ENCODE measurements around the gene ADCK2. TPM values are rescaled to one million over a fixed set of nuclear protein-coding genes. Genes with fewer than 3 reads are reported as not detected.

Gene ADCK2, protein sequence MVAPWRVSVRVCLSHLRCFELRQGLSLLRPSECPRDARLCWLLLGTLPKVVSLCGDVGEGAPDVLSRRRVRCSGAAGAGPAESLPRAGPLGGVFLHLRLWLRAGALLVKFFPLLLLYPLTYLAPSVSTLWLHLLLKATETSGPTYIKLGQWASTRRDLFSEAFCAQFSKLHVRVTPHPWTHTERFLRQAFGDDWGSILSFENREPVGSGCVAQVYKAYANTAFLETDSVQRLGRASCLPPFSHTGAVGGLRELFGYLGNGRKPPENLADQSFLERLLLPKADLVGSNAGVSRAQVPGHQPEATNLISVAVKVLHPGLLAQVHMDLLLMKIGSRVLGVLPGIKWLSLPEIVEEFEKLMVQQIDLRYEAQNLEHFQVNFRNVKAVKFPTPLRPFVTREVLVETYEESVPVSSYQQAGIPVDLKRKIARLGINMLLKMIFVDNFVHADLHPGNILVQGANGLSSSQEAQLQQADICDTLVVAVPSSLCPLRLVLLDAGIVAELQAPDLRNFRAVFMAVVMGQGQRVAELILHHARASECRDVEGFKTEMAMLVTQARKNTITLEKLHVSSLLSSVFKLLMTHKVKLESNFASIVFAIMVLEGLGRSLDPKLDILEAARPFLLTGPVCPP
- total RNA-seq, result 24.7 and 25.4 TPM in 2 replicates

DNA sequence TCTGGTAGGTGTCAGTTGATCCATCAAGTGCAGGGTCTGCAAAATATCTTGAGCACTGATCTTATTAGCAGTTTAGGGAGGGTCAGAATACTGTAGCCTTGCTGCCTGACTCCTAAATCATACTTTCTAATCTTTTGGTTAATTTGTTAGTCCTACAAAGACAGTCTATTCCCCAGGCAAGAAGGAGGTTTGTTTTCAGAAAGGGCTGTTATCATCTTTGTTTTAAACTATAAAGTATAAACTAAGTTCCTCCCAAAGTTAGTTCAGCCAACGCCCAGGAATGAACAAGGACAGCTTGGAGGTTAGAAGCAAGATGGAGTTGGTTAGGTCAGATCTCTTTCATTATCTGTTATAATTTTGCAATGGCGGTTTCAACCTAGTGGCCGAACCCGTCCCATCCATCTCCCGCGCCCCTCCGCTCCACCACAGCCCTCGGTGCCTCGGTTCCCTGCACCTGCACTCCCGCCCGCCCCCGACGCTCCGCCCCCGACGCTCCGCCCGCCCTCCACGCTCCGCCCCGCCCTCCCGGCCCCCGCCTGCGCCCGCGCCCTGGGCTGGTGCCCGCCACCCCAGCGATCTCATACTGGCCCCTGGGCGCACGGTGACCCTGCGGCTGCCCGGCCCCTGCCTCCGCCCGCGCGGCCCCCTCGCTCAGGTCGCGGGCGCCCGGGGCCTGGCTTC, at the start of gene ADCK2:
Gene ADCK2, plus strand, starts transcription at position 564 of the 681 bp plus-strand sequence. CDS start 386 bp downstream, outside the sequence.

DNA sequence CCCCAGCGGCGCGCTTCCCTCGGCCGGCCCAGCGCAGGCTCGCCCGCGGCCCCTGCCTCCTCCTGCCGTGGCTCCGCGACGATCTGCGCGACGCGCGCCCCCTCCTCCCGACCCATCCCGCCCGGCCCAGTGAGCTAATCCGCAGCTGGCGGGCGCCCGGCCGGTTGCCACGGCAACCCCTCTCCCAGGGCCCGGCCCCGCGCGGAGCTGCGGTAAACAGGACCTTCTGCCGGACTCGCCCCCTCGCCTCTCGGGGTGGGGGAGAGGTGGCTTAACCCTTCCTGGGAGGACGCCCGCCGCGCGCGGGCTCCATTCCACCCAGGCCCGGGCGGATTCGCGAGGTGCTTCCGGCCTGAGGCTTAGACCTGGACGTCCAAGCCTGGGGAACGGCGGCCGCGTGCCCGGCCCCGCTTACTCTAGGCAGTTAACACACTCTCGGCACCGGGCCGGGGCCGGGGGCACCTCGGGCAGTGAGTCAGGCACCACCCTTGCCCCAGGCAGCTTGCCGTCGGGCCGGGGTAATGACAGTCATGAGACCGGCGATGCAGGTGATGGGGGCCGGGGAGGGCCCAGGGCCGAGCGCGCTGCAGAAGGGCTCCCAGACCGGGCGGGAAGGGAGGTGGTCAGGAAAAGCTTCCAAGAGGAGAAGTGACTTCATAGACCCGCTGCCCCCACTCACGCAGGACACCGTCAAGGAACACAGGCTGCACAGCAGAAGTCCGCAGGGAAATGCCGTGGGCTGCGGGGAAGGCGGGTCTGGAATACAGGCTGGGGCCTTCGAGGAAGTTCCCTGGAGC, 31.8 kb upstream of the ADCK2 start, which contains the start of gene DENND2A:
Gene DENND2A, minus strand, starts transcription at position 87 of the 797 bp plus-strand sequence. CDS start 38,416 bp downstream, outside the sequence.

GRCh38 chr7:140696680-140697446, 24.1 kb downstream of the ADCK2 start, which contains the start of gene NDUFB2:
Gene NDUFB2, plus strand, starts transcription at chr7:140696708. Its CDS starts 37 bp downstream, at chr7:140696745.

Other genes with a start within 250 kb of the ADCK2 start
- gene MKRN1, start 193.4 kb upstream of the ADCK2 start, total RNA-seq, result 66.6 and 71.4 TPM in 2 replicates
- gene DENND2A, start 32.1 kb upstream of the ADCK2 start, total RNA-seq, result 13.1 and 22.2 TPM in 2 replicates
- 118 and 155 TPM in 2 replicates for gene NDUFB2, start 23.8 kb downstream of the ADCK2 start, total RNA-seq